ENCODE data around the gene PHRF1. TPM values are rescaled to one million over a fixed set of nuclear protein-coding genes. Genes with fewer than 3 reads are reported as not detected.

Gene PHRF1
- total RNA-seq, 1 experiment from 2014 or later: 48.9 TPM

DNA sequence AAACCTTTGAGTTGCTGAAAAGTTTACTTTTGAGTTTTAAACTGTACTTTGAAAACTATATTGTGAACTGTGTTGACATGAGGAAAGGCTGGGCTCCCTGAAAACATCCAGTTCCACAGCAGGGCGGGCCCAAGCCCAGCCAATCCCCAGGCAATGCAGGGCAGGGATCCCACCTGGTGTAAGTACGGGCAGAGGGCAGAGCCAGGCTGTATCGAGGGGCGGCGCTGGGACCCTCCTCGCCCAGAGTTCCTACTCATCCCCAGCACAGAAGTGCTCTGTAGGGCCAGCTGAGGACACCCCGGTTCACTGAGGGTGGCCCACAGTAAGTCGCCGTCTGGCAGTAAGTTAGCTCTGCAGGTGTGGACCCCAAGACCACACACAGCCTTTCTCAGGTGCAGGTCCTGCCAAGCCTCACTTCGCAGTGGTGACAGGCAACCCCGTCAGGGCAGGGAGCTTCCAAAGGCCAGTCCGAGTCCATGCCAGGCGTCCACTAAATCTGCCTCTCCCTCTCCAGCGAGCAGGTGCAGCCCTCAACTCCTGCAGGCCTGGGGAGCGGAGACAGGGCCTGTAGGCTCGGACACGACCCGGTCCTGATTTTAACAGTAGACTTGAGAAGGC lies 9.2 kb upstream of the PHRF1 start:
- Histone ChIP-seq H3K23ac (ENCODE audit: insufficient read length, low read depth, low read length) (no peak overlapping the region), H4K8ac (replicated peaks; ENCODE audit: insufficient read length, low read depth, low read length) (no peak overlapping the region), H4K20me1 (ENCODE audit: control insufficient read depth, insufficient read depth, insufficient read length) (no peaks in the 10 kb centered on the region), H3K79me2 (ENCODE audit: insufficient read depth, low read length) (no peaks in the 10 kb centered on the region), H2BK15ac (ENCODE audit: low read depth, low read length) (no peak overlapping the region), H4K91ac (ENCODE audit: insufficient read length, low read depth, low read length) (no peak overlapping the region), H3K9ac (ENCODE audit: extremely low read depth, insufficient read length, low read length) (no peak overlapping the region), H3K18ac (ENCODE audit: insufficient read length, low read depth, low read length) (no peak overlapping the region), H3K79me1 (ENCODE audit: insufficient read depth, low read depth, low read length, poor library complexity, severe bottlenecking) (no peaks in the 10 kb centered on the region), H3K14ac (ENCODE audit: insufficient read depth, low read length) (no peak overlapping the region), H3T11ph (ENCODE audit: low read length) (no peak overlapping the region), H4K5ac (ENCODE audit: insufficient read length, low read depth, low read length) (no peak overlapping the region), H2BK120ac (ENCODE audit: low read depth, low read length, poor library complexity, severe bottlenecking) (no peak overlapping the region), H3K9me3 (ENCODE audit: control insufficient read depth, low read depth, low read length) (no peaks in the 10 kb centered on the region), H3K56ac (ENCODE audit: insufficient read length, low read depth, low read length) (no peak overlapping the region), H3K23me2 (ENCODE audit: insufficient read length, low read depth, low read length, poor library complexity, severe bottlenecking) (peaks cover 5% of the 10 kb centered on the region), H2AK5ac (ENCODE audit: insufficient read length, low read length) (no peak overlapping the region), H2AFZ (ENCODE audit: low read length) (no peak overlapping the region), H3K27me3 (ENCODE audit: insufficient read depth, low read length) (no peaks in the 10 kb centered on the region), H2BK20ac (ENCODE audit: low read depth, low read length, poor library complexity, severe bottlenecking) (no peak overlapping the region), H3K27ac (ENCODE audit: insufficient read length, low read depth, low read length) (no peak overlapping the region), H3K4me1 (ENCODE audit: insufficient read depth, low read length) (no peaks in the 10 kb centered on the region), H2BK5ac (ENCODE audit: insufficient read length, low read length) (no peak overlapping the region), H3K4ac (ENCODE audit: low read depth, low read length) (no peak overlapping the region), H2BK12ac (ENCODE audit: insufficient read length, low read depth, low read length) (no peak overlapping the region), H3K4me2 (ENCODE audit: insufficient read depth, insufficient read length, low read length) (peak overlapping the region; percentile 22)
- no peak for DNase-seq
- Mint-ChIP-seq H3K27me3 (ENCODE audit: low read depth) (peaks cover 2% of the 10 kb centered on the region; the same call in 1 of the 2 replicates), H3K36me3 (ENCODE audit: insufficient read depth in 1 of 3, low read depth in 3 of 3) (peaks cover 0 to 11% (median 4%) of the 10 kb centered on the region in 3 experiments; a peak in 5 of 7 replicates), H3K4me3 (peak overlapping the region; percentile 74 to 87), H3K9me3 (0 out of 5 replicates have a peak, but pooled peaks cover 0 to 2% of the 10 kb centered on the region in 2 experiments), H3K27ac (no peak overlapping the region), H3K4me1 (peaks cover 27 to 35% of the 10 kb centered on the region in 2 experiments)
- TF ChIP-seq CTCF (conservative IDR thresholded peaks at IDR 0.05): no peak
- WGBS (ENCODE audit: extremely low coverage, insufficient read length, low lambda C conversion rate): no CpG with 5 or more reads among the region's 18 CpGs
